ENCODE results near the gene DDAH2.

Gene DDAH2

GRCh38 chr6:31739639-31740396 lies 10.7 kb upstream of the DDAH2 start, which contains the start of gene MSH5:
MSH5 (plus strand) TSS chr6:31740005; CDS start chr6:31740467, 462 bp downstream.
- no peak for TF ChIP-seq FOXP2 (optimal IDR thresholded peaks at IDR 0.05; ENCODE audit: borderline replicate concordance, extremely low read depth, extremely low read length, insufficient read depth)
- TF ChIP-seq POLR2AphosphoS5 (IDR thresholded peaks at IDR 0.05; ENCODE audit: low read depth, low read length) = peak; percentile 93
- no peak for TF ChIP-seq REST (IDR thresholded peaks at IDR 0.05; ENCODE audit: insufficient read depth in 1 of 2, low read depth in 2 of 2, low read length in 2 of 2)
- peak; percentile 82 for TF ChIP-seq TAF1 (IDR thresholded peaks at IDR 0.05; ENCODE audit: borderline replicate concordance, insufficient read depth, low read length)
- TF ChIP-seq SIN3A (IDR thresholded peaks at IDR 0.05; ENCODE audit: borderline replicate concordance, insufficient read depth, low read length) = 0 out of 2 replicates have a peak, but pooled peaks have one; percentile 11

DNA sequence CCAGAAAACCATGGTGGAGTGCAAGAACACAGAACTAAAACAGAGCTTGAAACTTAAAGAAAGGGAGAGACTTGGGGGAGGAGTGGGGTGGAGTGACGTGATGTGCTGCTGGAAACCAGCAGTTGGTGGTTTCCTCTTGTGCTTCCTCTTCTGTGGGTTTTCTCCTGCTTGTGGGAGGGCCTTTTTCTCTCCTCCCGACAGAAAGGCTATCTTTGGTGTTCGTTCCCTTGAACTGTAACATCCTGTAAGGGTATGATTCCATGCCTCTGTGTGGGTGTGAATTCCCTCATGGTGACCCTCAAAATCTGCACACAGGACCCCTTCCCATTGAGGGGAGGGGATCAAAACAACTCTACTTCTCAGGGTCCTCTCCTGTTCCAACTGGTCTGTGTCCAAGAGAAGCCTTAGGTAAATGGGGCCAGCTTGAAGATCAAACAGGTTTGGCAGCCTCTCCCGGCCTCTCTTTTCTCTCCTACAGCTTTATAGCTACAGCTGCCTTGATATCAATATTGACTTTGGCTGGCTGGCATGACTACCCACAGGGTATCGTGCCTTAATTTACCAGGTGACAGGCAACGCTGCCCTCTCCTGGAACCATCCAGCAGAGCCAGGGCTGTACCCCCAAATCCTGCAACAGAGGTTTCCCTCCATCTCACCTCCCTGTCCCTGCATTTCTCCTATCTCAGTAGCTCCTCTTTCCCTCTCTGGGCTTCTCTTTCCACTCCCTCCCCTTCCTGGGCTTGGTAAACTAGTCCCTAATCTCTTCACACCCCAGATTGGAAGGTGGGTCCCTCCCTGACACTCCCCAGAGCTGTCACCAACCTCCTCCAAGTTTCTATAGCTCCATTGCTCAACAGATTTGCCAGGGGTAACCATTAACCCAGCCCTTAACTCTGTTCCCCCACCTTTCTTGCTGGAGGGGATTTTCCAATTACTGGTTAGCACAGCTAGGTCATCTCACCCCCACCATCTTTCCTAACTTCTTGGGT lies 9.2 kb upstream of the DDAH2 start:
- TF ChIP-seq REST (IDR thresholded peaks at IDR 0.05; ENCODE audit: insufficient read depth in 1 of 2, low read depth in 2 of 2, low read length in 2 of 2) = 0 out of 4 replicates have a peak, but pooled peaks of 1 of the 2 experiments have one; percentile 20
- no peak for TF ChIP-seq POLR2AphosphoS5 (IDR thresholded peaks at IDR 0.05; ENCODE audit: low read depth, low read length)
- TF ChIP-seq SIN3A (IDR thresholded peaks at IDR 0.05; ENCODE audit: borderline replicate concordance, insufficient read depth, low read length) = 0 out of 2 replicates have a peak, but pooled peaks have one; percentile 11
- no peak for TF ChIP-seq FOXP2 (optimal IDR thresholded peaks at IDR 0.05; ENCODE audit: borderline replicate concordance, extremely low read depth, extremely low read length, insufficient read depth)
- no peak for TF ChIP-seq TAF1 (IDR thresholded peaks at IDR 0.05; ENCODE audit: borderline replicate concordance, insufficient read depth, low read length)

DNA sequence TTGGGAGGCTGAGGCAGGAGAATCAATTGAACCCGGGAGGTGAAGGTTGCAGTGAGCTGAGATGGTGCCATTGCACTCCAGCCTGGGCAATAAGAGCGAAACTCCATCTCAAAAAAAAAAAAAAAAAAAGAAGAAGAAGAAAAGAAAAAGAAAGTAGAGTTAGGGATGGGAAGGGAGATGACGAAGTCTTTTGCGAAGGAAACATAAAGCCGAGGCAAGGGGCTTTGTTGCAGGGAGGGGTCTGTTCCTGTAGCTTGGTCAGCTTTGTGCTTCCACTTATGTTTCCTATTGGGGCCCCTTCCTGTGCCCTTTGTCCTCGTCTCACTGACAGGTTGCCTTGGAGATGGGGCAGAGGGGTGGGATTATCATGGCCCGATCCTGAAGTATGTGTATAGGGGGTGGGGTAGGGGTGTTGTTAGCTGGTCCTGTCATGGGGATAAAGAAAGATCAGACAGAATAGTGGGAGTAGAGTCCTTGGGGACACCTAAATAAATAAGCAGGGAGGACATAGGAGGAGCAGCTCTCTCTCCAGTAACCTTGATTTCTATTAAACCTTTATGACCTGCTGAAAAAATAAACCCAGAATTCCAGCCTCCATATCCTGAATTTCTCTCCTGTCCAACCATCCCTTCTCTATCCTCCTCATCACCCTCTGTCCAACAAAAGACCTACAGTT lies 8.4 kb upstream of the DDAH2 start:
- no peak for TF ChIP-seq POLR2AphosphoS5 (IDR thresholded peaks at IDR 0.05; ENCODE audit: low read depth, low read length)
- no peak for TF ChIP-seq REST (IDR thresholded peaks at IDR 0.05; ENCODE audit: insufficient read depth in 1 of 2, low read depth in 2 of 2, low read length in 2 of 2)
- TF ChIP-seq SIN3A (IDR thresholded peaks at IDR 0.05; ENCODE audit: borderline replicate concordance, insufficient read depth, low read length) = no peak
- no peak for TF ChIP-seq TAF1 (IDR thresholded peaks at IDR 0.05; ENCODE audit: borderline replicate concordance, insufficient read depth, low read length)
- no peak for TF ChIP-seq FOXP2 (optimal IDR thresholded peaks at IDR 0.05; ENCODE audit: borderline replicate concordance, extremely low read depth, extremely low read length, insufficient read depth)

- TF ChIP-seq FOXP2 (optimal IDR thresholded peaks at IDR 0.05; ENCODE audit: borderline replicate concordance, extremely low read depth, extremely low read length, insufficient read depth) (no peak), REST (IDR thresholded peaks at IDR 0.05; ENCODE audit: insufficient read depth in 1 of 2, low read depth in 2 of 2, low read length in 2 of 2) (no peak), SIN3A (IDR thresholded peaks at IDR 0.05; ENCODE audit: borderline replicate concordance, insufficient read depth, low read length) (no peak), TAF1 (IDR thresholded peaks at IDR 0.05; ENCODE audit: borderline replicate concordance, insufficient read depth, low read length) (no peak), POLR2AphosphoS5 (IDR thresholded peaks at IDR 0.05; ENCODE audit: low read depth, low read length) (no peak)
Measured at GRCh38 chr6:31736768-31737314, 7.7 kb upstream of the DDAH2 start.
